ENCODE measurements around the gene POU6F2. TPM values are rescaled to one million over a fixed set of nuclear protein-coding genes. Genes with fewer than 3 reads are reported as not detected.
A peak's percentile ranks its signal among the peaks of the same experiment; 100 is the strongest.

Gene POU6F2
- total RNA-seq, 1 experiment from 2014 or later, result 2.9 TPM

DNA sequence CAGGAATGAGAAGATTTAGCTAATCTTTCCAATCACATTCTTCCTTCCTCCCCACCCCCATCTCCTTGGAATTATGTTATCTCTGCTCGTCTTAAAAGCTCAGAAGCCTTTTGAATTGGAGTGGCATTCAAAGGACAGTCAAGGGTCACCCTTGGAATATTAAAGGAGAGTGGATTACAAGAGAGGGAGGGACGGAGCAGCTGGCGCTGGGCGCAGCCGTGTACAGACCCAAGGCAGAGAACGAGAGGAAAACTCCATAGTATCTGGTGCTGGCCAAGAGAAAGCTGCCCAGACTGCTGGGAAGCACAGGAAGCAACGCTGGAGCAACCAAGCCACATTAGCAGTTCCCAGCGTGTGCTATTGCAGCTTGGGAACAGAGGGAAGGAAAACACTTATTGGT lies 95.7 kb downstream of the POU6F2 start:
- POLR2A ChIA-PET, result interaction anchor here (0.7 kb wide), 1 partner anchor 345 kb away, joined by 3 read pairs; no protein-coding TSS in a partner anchor
- DNase-seq (ENCODE audit: low spot score) (peak; percentile 14), ATAC-seq (peak; percentile 86)
- TF ChIP-seq, protein P1, sequence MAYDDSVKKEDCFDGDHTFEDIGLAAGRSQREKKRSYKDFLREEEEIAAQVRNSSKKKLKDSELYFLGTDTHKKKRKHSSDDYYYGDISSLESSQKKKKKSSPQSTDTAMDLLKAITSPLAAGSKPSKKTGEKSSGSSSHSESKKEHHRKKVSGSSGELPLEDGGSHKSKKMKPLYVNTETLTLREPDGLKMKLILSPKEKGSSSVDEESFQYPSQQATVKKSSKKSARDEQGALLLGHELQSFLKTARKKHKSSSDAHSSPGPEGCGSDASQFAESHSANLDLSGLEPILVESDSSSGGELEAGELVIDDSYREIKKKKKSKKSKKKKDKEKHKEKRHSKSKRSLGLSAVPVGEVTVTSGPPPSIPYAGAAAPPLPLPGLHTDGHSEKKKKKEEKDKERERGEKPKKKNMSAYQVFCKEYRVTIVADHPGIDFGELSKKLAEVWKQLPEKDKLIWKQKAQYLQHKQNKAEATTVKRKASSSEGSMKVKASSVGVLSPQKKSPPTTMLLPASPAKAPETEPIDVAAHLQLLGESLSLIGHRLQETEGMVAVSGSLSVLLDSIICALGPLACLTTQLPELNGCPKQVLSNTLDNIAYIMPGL (CRISPR knock-in tag; IDR thresholded peaks at IDR 0.05), result no peak
- TF ChIP-seq RORB (CRISPR knock-in tag; IDR thresholded peaks at IDR 0.05) (no peak), ZNF532 (CRISPR knock-in tag; IDR thresholded peaks at IDR 0.05; ENCODE audit: borderline replicate concordance) (no peak), ZNF396 (CRISPR knock-in tag; IDR thresholded peaks at IDR 0.05; ENCODE audit: borderline replicate concordance) (no peak), TP53 (CRISPR knock-in tag; IDR thresholded peaks at IDR 0.05) (no peak), JUN (CRISPR knock-in tag; IDR thresholded peaks at IDR 0.05) (no peak), SMAD3 (CRISPR knock-in tag; IDR thresholded peaks at IDR 0.05; ENCODE audit: borderline replicate concordance) (no peak), KAT7 (CRISPR knock-in tag; IDR thresholded peaks at IDR 0.05; ENCODE audit: borderline replicate concordance) (no peak)
- TF ChIP-seq, protein P2, sequence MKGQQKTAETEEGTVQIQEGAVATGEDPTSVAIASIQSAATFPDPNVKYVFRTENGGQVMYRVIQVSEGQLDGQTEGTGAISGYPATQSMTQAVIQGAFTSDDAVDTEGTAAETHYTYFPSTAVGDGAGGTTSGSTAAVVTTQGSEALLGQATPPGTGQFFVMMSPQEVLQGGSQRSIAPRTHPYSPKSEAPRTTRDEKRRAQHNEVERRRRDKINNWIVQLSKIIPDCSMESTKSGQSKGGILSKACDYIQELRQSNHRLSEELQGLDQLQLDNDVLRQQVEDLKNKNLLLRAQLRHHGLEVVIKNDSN (CRISPR knock-in tag; IDR thresholded peaks at IDR 0.05), result no peak
- TF ChIP-seq, protein P3, sequence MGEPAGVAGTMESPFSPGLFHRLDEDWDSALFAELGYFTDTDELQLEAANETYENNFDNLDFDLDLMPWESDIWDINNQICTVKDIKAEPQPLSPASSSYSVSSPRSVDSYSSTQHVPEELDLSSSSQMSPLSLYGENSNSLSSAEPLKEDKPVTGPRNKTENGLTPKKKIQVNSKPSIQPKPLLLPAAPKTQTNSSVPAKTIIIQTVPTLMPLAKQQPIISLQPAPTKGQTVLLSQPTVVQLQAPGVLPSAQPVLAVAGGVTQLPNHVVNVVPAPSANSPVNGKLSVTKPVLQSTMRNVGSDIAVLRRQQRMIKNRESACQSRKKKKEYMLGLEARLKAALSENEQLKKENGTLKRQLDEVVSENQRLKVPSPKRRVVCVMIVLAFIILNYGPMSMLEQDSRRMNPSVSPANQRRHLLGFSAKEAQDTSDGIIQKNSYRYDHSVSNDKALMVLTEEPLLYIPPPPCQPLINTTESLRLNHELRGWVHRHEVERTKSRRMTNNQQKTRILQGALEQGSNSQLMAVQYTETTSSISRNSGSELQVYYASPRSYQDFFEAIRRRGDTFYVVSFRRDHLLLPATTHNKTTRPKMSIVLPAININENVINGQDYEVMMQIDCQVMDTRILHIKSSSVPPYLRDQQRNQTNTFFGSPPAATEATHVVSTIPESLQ (CRISPR knock-in tag; IDR thresholded peaks at IDR 0.05), result no peak
- Mint-ChIP-seq H3K4me1 (peaks cover 21% of the 10 kb centered on the region), H3K4me3 (no peak overlapping the region; the same call in 1 of the 2 replicates), H3K36me3 (no peaks in the 10 kb centered on the region), H3K27ac (peak overlapping the region; percentile 81), H3K9me3 (peaks cover 10% of the 10 kb centered on the region), H3K27me3 (ENCODE audit: low read depth) (peaks cover 3% of the 10 kb centered on the region)
- CTCF ChIA-PET, result interaction anchor here (0.8 to 1.7 kb wide), 5 partner anchors 12 to 389 kb away, joined by 3 to 6 read pairs (median 3); no protein-coding TSS in a partner anchor

DNA sequence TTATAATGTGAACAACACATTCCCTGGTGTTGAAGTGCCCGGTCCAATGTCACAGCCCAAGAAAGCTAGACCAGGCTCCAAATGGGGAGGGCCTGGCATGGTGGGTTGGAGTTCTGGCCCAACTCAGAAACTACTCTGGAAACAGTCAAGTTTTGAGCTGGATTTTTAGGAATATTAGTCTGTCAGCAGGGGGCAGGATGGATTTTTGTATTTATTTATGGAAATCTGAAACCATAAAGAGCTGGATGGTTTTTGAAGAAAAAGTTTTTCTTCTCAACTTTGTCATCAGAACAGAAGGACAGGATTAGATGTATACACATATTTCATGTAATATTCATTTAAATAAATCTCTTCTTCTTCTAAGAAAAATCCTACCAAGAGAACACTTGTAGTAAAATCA lies 97.5 kb downstream of the POU6F2 start:
- no peak for ATAC-seq
- Mint-ChIP-seq H3K4me3 (no peak overlapping the region), H3K27ac (no peak overlapping the region), H3K4me1 (peaks cover 13% of the 10 kb centered on the region), H3K27me3 (ENCODE audit: low read depth) (peaks cover 1% of the 10 kb centered on the region), H3K9me3 (peaks cover 10% of the 10 kb centered on the region), H3K36me3 (no peaks in the 10 kb centered on the region)
- TF ChIP-seq ESRRA (CRISPR knock-in tag; IDR thresholded peaks at IDR 0.05; ENCODE audit: borderline replicate concordance) (no peak), USF2 (CRISPR knock-in tag; IDR thresholded peaks at IDR 0.05) (no peak), EMX1 (CRISPR knock-in tag; IDR thresholded peaks at IDR 0.05) (no peak)
- TF ChIP-seq, protein P4, sequence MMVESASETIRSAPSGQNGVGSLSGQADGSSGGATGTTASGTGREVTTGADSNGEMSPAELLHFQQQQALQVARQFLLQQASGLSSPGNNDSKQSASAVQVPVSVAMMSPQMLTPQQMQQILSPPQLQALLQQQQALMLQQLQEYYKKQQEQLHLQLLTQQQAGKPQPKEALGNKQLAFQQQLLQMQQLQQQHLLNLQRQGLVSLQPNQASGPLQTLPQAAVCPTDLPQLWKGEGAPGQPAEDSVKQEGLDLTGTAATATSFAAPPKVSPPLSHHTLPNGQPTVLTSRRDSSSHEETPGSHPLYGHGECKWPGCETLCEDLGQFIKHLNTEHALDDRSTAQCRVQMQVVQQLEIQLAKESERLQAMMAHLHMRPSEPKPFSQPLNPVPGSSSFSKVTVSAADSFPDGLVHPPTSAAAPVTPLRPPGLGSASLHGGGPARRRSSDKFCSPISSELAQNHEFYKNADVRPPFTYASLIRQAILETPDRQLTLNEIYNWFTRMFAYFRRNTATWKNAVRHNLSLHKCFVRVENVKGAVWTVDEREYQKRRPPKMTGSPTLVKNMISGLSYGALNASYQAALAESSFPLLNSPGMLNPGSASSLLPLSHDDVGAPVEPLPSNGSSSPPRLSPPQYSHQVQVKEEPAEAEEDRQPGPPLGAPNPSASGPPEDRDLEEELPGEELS (CRISPR knock-in tag; IDR thresholded peaks at IDR 0.05), result no peak
- ChIA-PET POLR2A (interaction anchor here (0.6 kb wide), 1 partner anchor 25 kb away, joined by 7 read pairs; no protein-coding TSS in a partner anchor), CTCF (no interaction called here)
- no peak for DNase-seq (ENCODE audit: low spot score)
